Stimulated activated CD4-positive, alpha-beta T cell treated with anti-CD3 and anti-CD28 coated beads, Interleukin-15, amount 100 ng/mL, for 1 hour (primary cell): Measurements from ENCODE around the gene NCKIPSD.

Experiments used
- DNase-seq, 2 donors: peaks; one replicate each; pipeline ENCODE4 v3.0.0-alpha.2; 2020; ENCODE audit warnings: low read depth in 1 of 2, low spot score in 1 of 2

NCKIPSD gene

GRCh38 chr3:48651771-48652170 lies 33.9 kb downstream of the NCKIPSD start:
- no peak for DNase-seq

DNA sequence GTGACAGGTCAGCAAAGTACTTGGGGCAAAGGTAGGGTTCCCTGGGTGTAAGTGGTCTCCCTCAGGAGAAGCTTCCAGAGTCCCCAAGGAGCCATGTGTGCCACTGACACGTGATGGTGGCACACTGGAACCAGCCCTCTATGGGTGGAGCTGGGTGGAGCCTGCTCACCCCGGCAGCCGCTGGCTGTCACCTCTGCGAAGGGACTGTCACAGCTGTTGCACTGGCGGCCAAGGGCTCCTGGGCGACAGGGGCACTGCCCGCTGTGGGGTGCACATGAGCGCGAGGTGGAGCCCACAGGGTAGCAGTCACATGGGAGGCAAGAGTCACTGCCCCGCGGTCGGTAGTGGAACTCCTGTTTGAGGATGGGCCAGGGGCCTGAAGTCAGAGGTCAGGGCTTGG lies 35.0 kb downstream of the NCKIPSD start:
- no peak for DNase-seq

DNA sequence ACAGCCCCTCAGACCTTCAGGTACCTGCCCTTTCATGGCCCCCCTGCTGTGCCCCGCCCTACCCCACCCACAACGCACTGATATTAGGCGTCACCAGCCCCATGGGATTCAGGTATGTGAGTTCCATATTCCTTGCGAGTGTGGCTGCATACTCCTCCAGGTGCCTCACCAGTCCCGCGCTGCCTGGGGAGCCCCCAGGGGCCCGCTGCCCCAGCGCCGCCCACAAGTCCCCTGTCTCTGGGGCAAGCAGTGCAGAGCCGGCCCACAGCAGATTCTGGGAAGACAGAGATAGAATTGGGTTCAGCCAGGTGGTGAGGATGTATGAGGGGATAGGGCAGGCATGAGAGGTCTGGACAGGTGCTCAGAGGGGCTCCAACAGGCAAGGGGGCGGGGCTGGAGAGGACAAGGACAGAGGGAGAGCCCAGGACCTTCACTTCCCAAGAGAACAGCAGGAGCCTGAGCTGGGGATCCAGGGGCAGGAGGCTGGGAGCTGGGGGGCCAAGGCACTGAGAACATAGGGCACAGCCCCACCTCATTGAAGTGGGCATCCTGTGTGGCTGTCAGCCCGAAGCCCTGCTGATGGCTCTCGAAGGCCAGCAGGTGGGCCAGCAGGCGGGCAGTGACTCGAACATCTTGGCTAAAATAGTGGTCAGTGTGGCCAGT lies 37.4 kb downstream of the NCKIPSD start:
- no peak for DNase-seq

GRCh38 chr3:48647714-48648113 lies 38.0 kb downstream of the NCKIPSD start:
- DNase-seq, result no peak

- no peak for DNase-seq
Observed at GRCh38 chr3:48644898-48645760, 40.6 kb downstream of the NCKIPSD start.

- no peak for DNase-seq
Observed at GRCh38 chr3:48642605-48643004, 43.1 kb downstream of the NCKIPSD start.

DNA sequence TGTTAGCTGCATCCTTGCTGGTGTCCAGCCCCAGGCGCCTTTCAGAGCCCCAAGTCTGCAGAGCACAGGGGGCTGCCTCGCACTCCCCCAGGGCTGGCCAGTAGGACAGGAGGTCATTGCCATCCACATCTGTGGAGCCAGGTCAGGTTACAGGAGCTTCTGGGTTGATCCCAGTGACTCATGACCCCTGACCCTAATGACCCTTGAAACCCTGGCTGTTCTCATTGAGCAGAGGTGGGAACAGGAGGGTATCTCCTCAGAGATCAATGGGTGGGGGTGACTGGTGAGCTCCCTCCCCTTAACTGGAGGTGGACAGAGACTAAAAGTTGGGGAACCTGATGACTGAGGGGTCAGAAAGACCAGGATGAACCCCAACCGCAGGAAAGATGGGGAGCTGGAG lies 44.3 kb downstream of the NCKIPSD start:
- DNase-seq, result no peak

DNA sequence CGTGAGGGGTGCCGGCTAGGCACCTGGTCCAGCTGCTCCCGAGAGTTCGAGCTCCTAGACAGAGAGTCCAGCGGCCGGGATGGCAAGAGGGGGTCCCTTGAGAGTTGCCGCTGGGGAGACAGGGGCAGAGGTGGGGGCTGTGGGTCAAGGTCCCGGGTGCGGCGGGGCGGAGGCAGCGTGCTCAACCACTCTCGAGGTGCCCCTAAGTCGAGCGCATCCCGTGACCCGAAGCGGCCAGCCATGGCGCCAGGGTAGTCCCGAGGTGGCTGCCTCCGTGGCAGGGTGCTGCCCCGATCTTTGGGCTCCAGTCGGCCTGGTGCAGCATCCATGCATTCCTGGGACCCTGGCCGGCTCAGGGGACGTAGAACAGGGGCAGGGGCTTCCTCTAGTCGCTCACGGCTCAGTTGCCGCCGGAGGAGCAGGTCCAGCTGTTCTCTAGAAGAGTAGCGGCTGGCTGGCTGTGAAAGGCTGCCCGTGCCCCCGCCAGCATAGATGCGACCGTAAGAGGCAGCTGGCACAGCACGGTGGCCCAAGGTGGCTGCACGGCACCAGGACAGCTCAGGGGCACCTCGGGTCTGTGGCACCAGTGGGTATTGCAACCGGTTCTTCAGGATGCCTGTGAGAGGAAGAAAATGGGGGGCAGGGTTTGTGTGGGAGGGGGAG lies 45.6 kb downstream of the NCKIPSD start:
- no peak for DNase-seq

DNA sequence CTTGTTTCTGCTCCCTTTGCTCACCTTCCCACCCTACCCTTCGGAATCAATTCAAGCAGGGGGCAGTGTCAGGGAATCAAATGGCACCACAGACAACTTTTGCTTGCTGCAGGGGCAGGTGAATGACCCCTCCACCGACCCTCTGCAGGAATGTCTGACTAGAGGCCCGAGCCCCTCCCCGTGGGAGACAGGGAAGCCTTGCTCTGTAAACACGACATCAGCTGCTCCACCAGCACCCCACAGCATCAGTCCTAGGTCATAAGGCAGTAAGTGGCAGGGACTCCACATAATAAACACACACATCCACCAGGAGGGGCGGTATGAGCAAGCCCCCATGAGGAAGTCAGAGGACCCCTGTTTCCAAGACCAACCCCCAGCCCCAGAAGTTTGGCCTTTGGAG lies 48.4 kb downstream of the NCKIPSD start:
- no peak for DNase-seq

DNA sequence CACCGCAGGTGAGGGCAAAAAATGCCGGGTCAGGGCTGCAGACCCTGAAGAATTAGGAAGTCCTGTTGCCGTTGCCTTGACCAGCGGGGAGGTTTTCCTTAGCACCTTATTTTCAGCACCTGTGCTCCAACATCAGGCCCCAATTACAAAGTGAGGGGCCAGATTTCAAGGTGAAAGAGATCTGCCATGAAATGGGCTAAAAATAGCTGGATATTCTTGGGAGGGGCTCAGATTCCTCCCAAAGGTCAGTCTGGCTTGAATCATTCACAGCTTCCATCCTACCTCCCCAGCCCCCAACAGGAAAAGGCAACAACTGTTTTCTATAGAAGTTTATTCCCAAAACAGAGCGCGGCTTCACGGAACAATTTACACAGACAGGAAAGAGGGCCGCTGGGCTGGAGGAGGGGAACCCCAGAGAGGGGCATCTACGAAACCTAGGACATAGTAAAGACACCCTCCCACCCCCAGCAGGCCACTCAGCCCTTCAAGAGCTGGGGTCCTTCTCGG lies 49.5 kb downstream of the NCKIPSD start:
- no peak for DNase-seq

- DNase-seq, result peak; percentile 85 to 92
Observed at GRCh38 chr3:48635222-48636021, 50.3 kb downstream of the NCKIPSD start, which contains the start of gene SLC26A6. Gene SLC26A6 (minus strand): TSS chr3:48635461. CDS start chr3:48635393, 68 bp downstream.

- peak in 1 of 2 donors; percentile 44 for DNase-seq
Observed at GRCh38 chr3:48634661-48635221, 51.0 kb downstream of the NCKIPSD start.

DNA sequence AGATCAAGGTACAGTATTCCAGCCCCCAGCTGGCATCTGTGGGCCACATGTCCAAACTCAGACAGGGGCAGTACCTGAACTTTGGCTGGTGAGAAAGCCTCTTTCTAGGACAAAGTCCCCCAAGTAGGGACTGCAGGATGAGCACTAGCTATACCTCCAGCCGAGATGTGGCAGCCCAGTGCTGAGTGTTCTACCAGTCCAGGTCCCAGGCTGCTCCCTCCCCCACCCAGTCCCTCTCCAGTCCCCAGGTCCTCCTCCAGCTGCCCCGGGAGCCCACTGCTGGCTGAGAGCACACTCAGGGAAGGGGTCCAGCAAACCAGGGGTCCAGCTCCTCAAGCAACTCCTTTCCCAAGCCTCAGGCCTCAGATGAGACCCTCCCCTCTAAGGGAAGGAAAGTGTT lies 52.0 kb downstream of the NCKIPSD start:
- DNase-seq, result no peak

- DNase-seq, result no peak
Observed at GRCh38 chr3:48633256-48633655, 52.5 kb downstream of the NCKIPSD start.

GRCh38 chr3:48631516-48632448 lies 53.9 kb downstream of the NCKIPSD start:
- no peak for DNase-seq

GRCh38 chr3:48630833-48631232 lies 54.9 kb downstream of the NCKIPSD start:
- no peak for DNase-seq

DNA sequence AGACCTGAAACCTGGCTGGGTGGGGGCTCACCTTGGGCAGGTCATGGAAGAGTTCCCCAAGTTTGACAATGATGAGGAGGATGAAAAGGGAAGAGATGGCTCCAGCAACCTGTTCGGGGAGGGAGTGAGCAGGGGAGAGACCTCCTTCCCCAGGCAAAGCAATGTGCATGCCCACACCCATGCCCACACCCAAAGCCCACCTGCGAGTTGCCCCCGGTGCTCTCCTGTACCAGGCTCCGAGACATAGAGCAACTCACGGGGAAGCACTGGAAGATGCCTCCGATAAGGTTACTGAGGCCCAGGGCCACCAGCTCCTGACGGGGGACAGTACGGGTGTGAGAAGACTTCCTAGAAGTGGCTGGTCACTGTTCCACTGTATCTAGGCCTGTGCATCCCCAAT lies 55.3 kb downstream of the NCKIPSD start:
- no peak for DNase-seq

GRCh38 chr3:48629894-48630293 lies 55.8 kb downstream of the NCKIPSD start:
- no peak for DNase-seq

DNA sequence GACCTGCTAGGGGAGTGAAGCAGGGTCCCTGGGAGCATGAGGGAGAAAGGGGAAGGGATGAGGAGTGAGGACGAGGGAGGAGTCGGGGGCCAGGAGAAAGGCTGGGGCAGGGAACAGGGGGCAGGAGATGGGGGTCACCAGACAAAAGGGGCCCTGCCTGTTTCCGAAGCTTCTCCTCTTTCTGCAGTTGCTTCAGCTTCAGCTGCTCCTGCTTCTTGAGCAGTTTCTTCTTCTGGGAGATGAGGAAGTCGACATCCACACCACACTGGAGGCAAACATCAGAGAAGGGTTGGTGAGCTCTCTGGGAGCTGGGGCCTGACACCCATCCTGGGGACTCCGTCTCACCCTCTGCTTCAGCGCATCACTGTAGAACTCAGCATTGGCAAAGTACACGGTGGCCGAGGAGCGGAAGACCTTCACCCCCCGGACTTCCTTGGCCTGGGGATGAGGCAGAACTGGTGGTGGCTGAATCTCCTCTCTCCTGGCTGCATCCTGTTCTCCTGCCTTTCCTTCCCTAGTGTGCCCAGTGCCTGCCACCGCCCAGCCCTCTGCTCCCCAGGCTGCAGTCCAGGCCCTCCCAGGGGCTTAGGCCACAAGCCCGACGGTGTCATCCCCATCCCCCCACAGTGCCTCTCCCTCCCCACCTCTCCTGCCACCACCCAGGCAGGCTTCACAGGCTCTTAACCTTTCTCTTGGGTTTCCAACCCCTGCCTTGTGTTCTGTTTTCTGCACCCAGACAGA lies 57.3 kb downstream of the NCKIPSD start:
- no peak for DNase-seq
